Measurements from ENCODE around the gene RAB11B.
"Not testable (repeated sequence)": the region's sequence is repeated elsewhere in the genome, so short reads cannot be mapped to it uniquely, and the experiment has no call there.

RAB11B gene

GRCh38 chr19:8389891-8390616 is at the start of gene RAB11B:
RAB11B (plus strand) TSS chr19:8390360; CDS start chr19:8390417, 57 bp downstream.
- DNase-seq (ENCODE audit: low read depth): peak; percentile 100

- DNase-seq (ENCODE audit: low read depth): not testable (repeated sequence)
Observed at GRCh38 chr19:8341504-8341903, 48.7 kb upstream of the RAB11B start.

- DNase-seq (ENCODE audit: low read depth): no peak
Observed at GRCh38 chr19:8342316-8342683, 47.9 kb upstream of the RAB11B start.

- DNase-seq (ENCODE audit: low read depth): peak; percentile 97
Observed at GRCh38 chr19:8342684-8343482, 47.3 kb upstream of the RAB11B start, which contains the start of gene KANK3. KANK3 (minus strand) TSS chr19:8343262; CDS start chr19:8337828, 5,434 bp downstream.

GRCh38 chr19:8343483-8343844 is 46.7 kb upstream of the RAB11B start:
- DNase-seq (ENCODE audit: low read depth): no peak

- DNase-seq (ENCODE audit: low read depth): not testable (repeated sequence)
Observed at GRCh38 chr19:8349629-8350372, 40.4 kb upstream of the RAB11B start.

GRCh38 chr19:8352134-8352827 is 37.9 kb upstream of the RAB11B start:
- DNase-seq (ENCODE audit: low read depth): no peak

- not testable (repeated sequence) for DNase-seq (ENCODE audit: low read depth)
Observed at GRCh38 chr19:8352845-8353244, 37.3 kb upstream of the RAB11B start.

GRCh38 chr19:8355631-8356402 is 34.3 kb upstream of the RAB11B start:
- DNase-seq (ENCODE audit: low read depth): peak; percentile 97

- DNase-seq (ENCODE audit: low read depth): no peak
Observed at GRCh38 chr19:8357007-8357521, 33.1 kb upstream of the RAB11B start.

- DNase-seq (ENCODE audit: low read depth): no peak
Observed at GRCh38 chr19:8358948-8359347, 31.2 kb upstream of the RAB11B start.

GRCh38 chr19:8360196-8360595 is 30.0 kb upstream of the RAB11B start:
- DNase-seq (ENCODE audit: low read depth): no peak

- DNase-seq (ENCODE audit: low read depth): peak; percentile 99
Observed at GRCh38 chr19:8361921-8362793, 28.0 kb upstream of the RAB11B start.

- DNase-seq (ENCODE audit: low read depth): peak; percentile 88
Observed at GRCh38 chr19:8363803-8364771, 26.1 kb upstream of the RAB11B start, which contains the start of gene ANGPTL4. ANGPTL4 (plus strand) TSS chr19:8364155; CDS start chr19:8364322, 167 bp downstream.

- DNase-seq (ENCODE audit: low read depth): no peak
Observed at GRCh38 chr19:8366121-8366581, 24.0 kb upstream of the RAB11B start.

- DNase-seq (ENCODE audit: low read depth): peak; percentile 38
Observed at GRCh38 chr19:8366961-8367326, 23.2 kb upstream of the RAB11B start.

- DNase-seq (ENCODE audit: low read depth): peak; percentile 96
Observed at GRCh38 chr19:8367327-8368001, 22.7 kb upstream of the RAB11B start.

All from fibroblast of gingiva (primary cell).